B cell (primary cell): ENCODE results near the gene TBC1D17. TPM values are rescaled to one million over a fixed set of nuclear protein-coding genes. Genes with fewer than 3 reads are reported as not detected.

Experiments used
- ATAC-seq: fragments of 200-7000 bp; cut with Tn5 transposase; one replicate; pipeline ENCODE4 v1.10.0; 2021; ENCODE audit warnings: low read depth, mild to moderate bottlenecking, moderate number of reproducible peaks, moderate library complexity
- CTCF ChIA-PET: fragments of 350-600 bp; sonication (Branson Sonifier 250); formaldehyde crosslinking; loops from one replicate; lab custom pipeline; 2021; ENCODE audit warnings: antibody characterized with exemption, inconsistent platforms; lab: Charles Lee
- POLR2A ChIA-PET: fragments of 350-600 bp; sonication (Branson Sonifier 250); formaldehyde crosslinking; loops from one replicate; lab custom pipeline; 2021; ENCODE audit warnings: antibody characterized with exemption; lab: Charles Lee
- DNase-seq: peaks from one replicate; pipeline ENCODE4 v3.0.0; 2013
- H2AFZ ChIP-seq: 2 replicates; pipeline ENCODE4 v1.6.1; 2012; ENCODE audit warnings: mild to moderate bottlenecking, low read depth, low read length; ENCODE audit not compliant: insufficient read depth, poor library complexity, severe bottlenecking
- H3K27ac ChIP-seq, 2 donors: 1 replicate in 1 of 2; 2 replicates in 1 of 2; pipeline ENCODE4 v1.5.1; 2012 to 2013; ENCODE audit warnings: low read length in 2 of 2, mild to moderate bottlenecking in 2 of 2, moderate library complexity in 1 of 2
- H3K27me3 ChIP-seq, 4 experiments: fragments of 200-600 bp in 1 of 4; sonication (generic) in 1 of 4; replicated peaks in 1 of 4; 1 replicate in 2 of 4; 2 replicates in 2 of 4; pipeline versions ENCODE4 v1.6.1 to v1.7.0; 2013 to 2016; ENCODE audit warnings: low read length in 3 of 4, mild to moderate bottlenecking in 2 of 4, mixed read lengths in 1 of 4, moderate library complexity in 1 of 4; ENCODE audit not compliant: insufficient read depth in 4 of 4, control insufficient read depth in 3 of 4; ENCODE audit errors: control extremely low read depth in 1 of 4
- H3K36me3 ChIP-seq, 2 experiments: replicated peaks in 1 of 2; 1 replicate in 1 of 2; 2 replicates in 1 of 2; pipeline versions ENCODE4 v1.6.1 to v1.7.1; 2013; ENCODE audit warnings: low read length in 1 of 2; ENCODE audit not compliant: insufficient read depth in 2 of 2, control insufficient read depth in 1 of 2; ENCODE audit errors: control extremely low read depth in 1 of 2, extremely low read depth in 1 of 2
- H3K4me1 ChIP-seq, 2 donors: fragments of 200-600 bp in 1 of 2; sonication (generic) in 1 of 2; 1 replicate in 1 of 2; 2 replicates in 1 of 2; pipeline versions ENCODE4 v1.5.1 to v1.6.1; 2013 to 2017; ENCODE audit warnings: low read length in 2 of 2; ENCODE audit not compliant: control insufficient read depth in 2 of 2, insufficient read depth in 2 of 2
- H3K4me2 ChIP-seq: replicated peaks from 2 replicates; pipeline ENCODE3; 2012; ENCODE audit warnings: mild to moderate bottlenecking, low read depth, low read length; ENCODE audit not compliant: poor library complexity, severe bottlenecking
- H3K4me3 ChIP-seq, 5 experiments: fragments of 200-600 bp in 1 of 5; sonication (generic) in 1 of 5; 1 replicate in 3 of 5; 2 replicates in 2 of 5; pipeline versions ENCODE4 v1.5.1 to v1.7.0; 2011 to 2016; ENCODE audit warnings: low read length in 4 of 5, mild to moderate bottlenecking in 4 of 5, low read depth in 2 of 5, control low read depth in 1 of 5, moderate library complexity in 1 of 5; ENCODE audit not compliant: insufficient read depth in 1 of 5; ENCODE audit errors: control extremely low read depth in 1 of 5, extremely low read depth in 1 of 5
- H3K79me2 ChIP-seq: fragments of 200-600 bp; sonication (generic); one replicate; pipeline ENCODE4 v1.6.0; 2016; ENCODE audit warnings: low read length; ENCODE audit not compliant: control insufficient read depth, insufficient read depth
- H3K9ac ChIP-seq: fragments of 200-600 bp; sonication (generic); 2 replicates; pipeline ENCODE4 v1.6.1; 2017; ENCODE audit warnings: mild to moderate bottlenecking, low read length, moderate library complexity
- H3K9me3 ChIP-seq, 3 donors: one replicate each; pipeline versions ENCODE4 v1.6.1 to v1.7.1; 2013; ENCODE audit warnings: low read length in 2 of 3; ENCODE audit not compliant: control insufficient read depth in 2 of 3, insufficient read depth in 1 of 3; ENCODE audit errors: control extremely low read depth in 1 of 3
- H4K20me1 ChIP-seq: 2 replicates; pipeline ENCODE4 v1.6.0; 2012; ENCODE audit warnings: mild to moderate bottlenecking, low read length; ENCODE audit not compliant: insufficient read depth, control insufficient read depth, poor library complexity, severe bottlenecking
- H3K27ac Mint-ChIP-seq: one replicate; pipeline ENCODE4 v1.8.0; 2021; ENCODE audit warnings: mixed read lengths
- H3K27me3 Mint-ChIP-seq: one replicate; pipeline ENCODE4 v1.8.0; 2021; ENCODE audit warnings: mixed read lengths
- H3K4me1 Mint-ChIP-seq: one replicate; pipeline ENCODE4 v1.8.0; 2021; ENCODE audit warnings: mixed read lengths
- H3K4me3 Mint-ChIP-seq: one replicate; pipeline ENCODE4 v1.8.0; 2021; ENCODE audit warnings: mixed read lengths
- H3K9me3 Mint-ChIP-seq: one replicate; pipeline ENCODE4 v1.8.0; 2022; ENCODE audit warnings: mixed read lengths; ENCODE audit not compliant: insufficient read depth
- CTCF ChIP-seq: fragments of 200-600 bp; IDR thresholded peaks from one replicate; pipeline ENCODE4 v1.8.0; 2022; ENCODE audit warnings: antibody characterized with exemption, mild to moderate bottlenecking
- EZH2 ChIP-seq: IDR thresholded peaks from 2 replicates; pipeline ENCODE4 v1.6.1; 2012; ENCODE audit warnings: borderline replicate concordance, low read depth, mild to moderate bottlenecking, moderate library complexity, low read length; ENCODE audit not compliant: insufficient read depth, poor library complexity, severe bottlenecking
- WGBS: methylation state at CpG from one replicate; pipeline ENCODE4 v1.1.5; 2013; ENCODE audit warnings: missing lambda C conversion rate; ENCODE audit not compliant: insufficient coverage; 5-methylcytosine and 5-hydroxymethylcytosine counted together
- intact Hi-C: fragments of 100-400 bp; cut with micrococcal nuclease; formaldehyde crosslinking; loops from one replicate; pipeline ENCODE4 v1.10.0; 2022
- polyA plus RNA-seq: library from polyadenylated mRNA; depleted of rRNA; stranded (reverse); fragments of >200 nt; gene quantifications from 2 replicates; pipeline ENCODE4 v1.2.3, GENCODE V29; 2012
- total RNA-seq, 2 donors: library from RNA; stranded (reverse); fragments of 120-200 nt in 1 of 2; gene quantifications; 1 replicate in 1 of 2; 2 replicates in 1 of 2; pipeline versions ENCODE4 v1.2.3 to v1.2.4, GENCODE V29; 2013 to 2022

The TBC1D17 gene
- total and polyA plus RNA-seq, 2 donors (not counting 1 experiment from before 2014, with no cell fraction given), result 85.7 to 98.7 TPM

DNA sequence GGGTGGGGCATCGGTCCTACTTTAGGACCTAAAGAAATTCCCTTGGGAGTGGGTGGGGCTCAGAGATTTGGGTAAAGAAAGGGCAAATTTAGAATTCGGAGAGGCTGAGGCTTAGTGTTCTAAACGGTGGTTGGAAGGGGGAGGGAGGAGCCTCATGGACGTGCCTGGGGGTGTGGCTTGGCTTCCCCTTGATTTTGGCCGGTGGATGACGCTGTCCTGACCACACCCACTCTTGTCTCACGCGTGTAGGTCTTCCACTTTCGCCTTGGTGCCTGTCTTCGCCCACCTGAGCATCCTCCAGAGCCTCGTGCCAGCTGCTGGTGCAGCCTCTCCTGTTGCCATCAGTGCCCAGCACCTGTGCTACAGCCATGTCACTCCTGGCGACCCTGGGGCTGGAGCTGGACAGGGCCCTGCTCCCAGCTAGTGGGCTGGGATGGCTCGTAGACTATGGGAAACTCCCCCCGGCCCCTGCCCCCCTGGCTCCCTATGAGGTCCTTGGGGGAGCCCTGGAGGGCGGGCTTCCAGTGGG, 53.0 kb downstream of the TBC1D17 start:
- H3K4me3 Mint-ChIP-seq, result peak overlapping the region; percentile 100
- Histone ChIP-seq H3K4me1 (peaks cover 20 to 32% of the 10 kb centered on the region in 2 donors), H3K4me2 (peak overlapping the region; percentile 94), H3K36me3 (peaks cover under 1 to 14% of the 10 kb centered on the region in 2 experiments), H3K9ac (no peak overlapping the region), H3K27me3 (no peaks in the 10 kb centered on the region), H3K79me2 (peaks cover 39% of the 10 kb centered on the region), H3K9me3 (peaks cover 0 to 3% (median 0%) of the 10 kb centered on the region in 3 donors), H4K20me1 (peaks cover 26% of the 10 kb centered on the region), H2AFZ (no peak overlapping the region), H3K27ac (no peak overlapping the region), H3K4me3 (peak overlapping the region in 2 of 5 experiments; percentile 52 to 98)
- ChIA-PET POLR2A (interaction anchor here (0.8 to 3.1 kb wide), 11 partner anchors 12 to 289 kb away, joined by 3 to 28 read pairs (median 5); partner anchors contain the start of genes AKT1S1, FUZ, SCAF1 and TBC1D17), CTCF (interaction anchor here (1.4 to 2.8 kb wide), 3 partner anchors 13 to 55 kb away, joined by 3 to 15 read pairs (median 3); partner anchors contain the start of genes AKT1S1 and TBC1D17)
- H3K4me1 Mint-ChIP-seq, result peaks cover 50% of the 10 kb centered on the region
- ATAC-seq, result no peak
- no peaks in the 10 kb centered on the region for H3K9me3 Mint-ChIP-seq
- intact Hi-C loops, result loop anchor here (1.0 kb wide), 1 partner anchor 40 kb away; no protein-coding TSS in a partner anchor
- H3K27ac Mint-ChIP-seq, result peak overlapping the region; percentile 98
- no peak for TF ChIP-seq EZH2
- TF ChIP-seq CTCF, result no peak
- WGBS, result 77% methylated on average over 15 of the region's 15 CpGs
- DNase-seq, result no peak
- no peaks in the 10 kb centered on the region for H3K27me3 Mint-ChIP-seq

DNA sequence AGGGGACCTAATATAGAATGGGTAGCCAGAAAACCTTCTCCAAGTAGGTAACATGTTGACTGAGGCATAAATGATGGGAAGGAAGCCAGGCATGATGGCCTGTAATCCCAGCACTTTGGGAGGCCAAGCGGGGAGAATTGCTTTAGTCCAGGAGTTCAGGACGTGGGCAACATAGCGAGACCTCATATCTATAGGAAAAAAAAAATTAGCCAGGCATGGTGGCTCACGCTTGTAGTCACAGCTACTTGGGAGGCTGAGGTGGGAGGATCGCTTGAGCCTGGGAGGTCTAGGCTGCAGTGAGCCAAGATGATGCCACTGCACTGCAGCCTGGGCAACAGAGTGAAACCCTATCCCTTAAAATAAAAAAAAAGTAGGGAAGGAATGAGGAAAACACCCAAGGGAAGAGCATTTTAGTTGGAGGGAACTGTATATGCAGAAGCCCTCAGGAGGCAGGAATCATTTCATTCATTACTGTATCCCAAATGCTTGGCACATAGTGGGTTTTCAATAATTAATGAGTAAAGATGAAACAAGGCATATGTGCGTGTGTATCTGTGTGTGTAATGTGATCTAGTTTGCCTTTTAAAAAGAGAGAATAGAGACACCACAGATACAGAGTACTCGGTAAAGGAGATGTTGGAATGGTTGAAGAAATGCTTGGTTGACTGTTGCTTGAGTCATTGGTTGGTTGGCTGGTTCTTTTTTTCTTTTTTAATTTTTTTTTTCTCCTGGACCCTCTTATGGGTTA, 54.0 kb downstream of the TBC1D17 start:
- Mint-ChIP-seq H3K4me3 (peak overlapping the region; percentile 41), H3K4me1 (peaks cover 47% of the 10 kb centered on the region), H3K27me3 (no peaks in the 10 kb centered on the region), H3K9me3 (no peaks in the 10 kb centered on the region), H3K27ac (no peak overlapping the region)
- peak overlapping the region in 1 of 2 donors; percentile 6 for H3K27ac ChIP-seq
- peaks cover 0 to 11% of the 10 kb centered on the region in 2 experiments for H3K36me3 ChIP-seq
- TF ChIP-seq EZH2, result no peak
- TF ChIP-seq CTCF, result no peak
- 93% methylated on average over 6 of the region's 7 CpGs for WGBS
- ATAC-seq, result no peak
- ChIA-PET CTCF (interaction anchor here (1.4 kb wide), 1 partner anchor 54 kb away, joined by 3 read pairs; no protein-coding TSS in a partner anchor), POLR2A (no interaction called here)
- H3K9me3 ChIP-seq, result peaks cover 0 to 3% (median 0%) of the 10 kb centered on the region in 3 donors
- peaks cover 30% of the 10 kb centered on the region for H3K79me2 ChIP-seq
- H3K4me1 ChIP-seq, result peaks cover 20 to 32% of the 10 kb centered on the region in 2 donors
- peaks cover 18% of the 10 kb centered on the region for H4K20me1 ChIP-seq
- no peak overlapping the region for H3K4me2 ChIP-seq
- no peak overlapping the region for H3K9ac ChIP-seq
- intact Hi-C loops, result no loop called here
- no peak overlapping the region for H2AFZ ChIP-seq
- no peaks in the 10 kb centered on the region for H3K27me3 ChIP-seq
- DNase-seq, result no peak
- no peak overlapping the region for H3K4me3 ChIP-seq
